Measurements from ENCODE around the gene VEGFA.

Gene VEGFA

GRCh38 chr6:43768983-43769525 is 957 bp upstream of the VEGFA start:
- H3K9me3 ChIP-seq (ENCODE audit: control insufficient read depth, insufficient read depth, low read depth, low read length): no peaks in the 10 kb centered on the region
- H3K4me1 ChIP-seq (ENCODE audit: control insufficient read depth, insufficient read depth, low read length): peaks cover 40% of the 10 kb centered on the region
- no peak overlapping the region for H3K4me3 ChIP-seq (ENCODE audit: low read depth, low read length)
- H3K27ac ChIP-seq (ENCODE audit: low read depth, low read length): no peak overlapping the region
- H3K9ac ChIP-seq (ENCODE audit: low read length): no peak overlapping the region
- peaks cover 5% of the 10 kb centered on the region; the same call in 1 of the 2 replicates for H3K27me3 ChIP-seq (ENCODE audit: control insufficient read depth, insufficient read depth, low read length)
- no peaks in the 10 kb centered on the region for H3K36me3 ChIP-seq (ENCODE audit: control insufficient read depth, insufficient read depth, low read length)

- Histone ChIP-seq H3K27ac (ENCODE audit: low read depth, low read length) (peak overlapping the region; percentile 60; the same call in 1 of the 2 replicates), H3K4me1 (ENCODE audit: control insufficient read depth, insufficient read depth, low read length) (peaks cover 49% of the 10 kb centered on the region), H3K4me3 (ENCODE audit: low read depth, low read length) (peak overlapping the region; percentile 89), H3K27me3 (ENCODE audit: control insufficient read depth, insufficient read depth, low read length) (peaks cover 5% of the 10 kb centered on the region; the same call in 1 of the 2 replicates), H3K36me3 (ENCODE audit: control insufficient read depth, insufficient read depth, low read length) (no peaks in the 10 kb centered on the region), H3K9ac (ENCODE audit: low read length) (peak overlapping the region; percentile 90), H3K9me3 (ENCODE audit: control insufficient read depth, insufficient read depth, low read depth, low read length) (no peaks in the 10 kb centered on the region)
Measured at GRCh38 chr6:43770372-43771209, 580 bp downstream of the VEGFA start.

DNA sequence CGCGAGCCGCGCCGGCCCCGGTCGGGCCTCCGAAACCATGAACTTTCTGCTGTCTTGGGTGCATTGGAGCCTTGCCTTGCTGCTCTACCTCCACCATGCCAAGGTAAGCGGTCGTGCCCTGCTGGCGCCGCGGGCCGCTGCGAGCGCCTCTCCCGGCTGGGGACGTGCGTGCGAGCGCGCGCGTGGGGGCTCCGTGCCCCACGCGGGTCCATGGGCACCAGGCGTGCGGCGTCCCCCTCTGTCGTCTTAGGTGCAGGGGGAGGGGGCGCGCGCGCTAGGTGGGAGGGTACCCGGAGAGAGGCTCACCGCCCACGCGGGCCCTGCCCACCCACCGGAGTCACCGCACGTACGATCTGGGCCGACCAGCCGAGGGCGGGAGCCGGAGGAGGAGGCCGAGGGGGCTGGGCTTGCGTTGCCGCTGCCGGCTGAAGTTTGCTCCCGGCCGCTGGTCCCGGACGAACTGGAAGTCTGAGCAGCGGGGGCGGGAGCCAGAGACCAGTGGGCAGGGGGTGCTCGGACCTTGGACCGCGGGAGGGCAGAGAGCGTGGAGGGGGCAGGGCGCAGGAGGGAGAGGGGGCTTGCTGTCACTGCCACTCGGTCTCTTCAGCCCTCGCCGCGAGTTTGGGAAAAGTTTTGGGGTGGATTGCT is 1.3 kb downstream of the VEGFA start:
- H3K27ac ChIP-seq (ENCODE audit: low read depth, low read length): peak overlapping the region; percentile 60; the same call in 1 of the 2 replicates
- H3K27me3 ChIP-seq (ENCODE audit: control insufficient read depth, insufficient read depth, low read length): peaks cover 5% of the 10 kb centered on the region; the same call in 1 of the 2 replicates
- peak overlapping the region; percentile 90 for H3K9ac ChIP-seq (ENCODE audit: low read length)
- H3K4me3 ChIP-seq (ENCODE audit: low read depth, low read length): peak overlapping the region; percentile 89
- peaks cover under 1% of the 10 kb centered on the region; the same call in 1 of the 2 replicates for H3K36me3 ChIP-seq (ENCODE audit: control insufficient read depth, insufficient read depth, low read length)
- H3K4me1 ChIP-seq (ENCODE audit: control insufficient read depth, insufficient read depth, low read length): peaks cover 47% of the 10 kb centered on the region
- H3K9me3 ChIP-seq (ENCODE audit: control insufficient read depth, insufficient read depth, low read depth, low read length): no peaks in the 10 kb centered on the region

DNA sequence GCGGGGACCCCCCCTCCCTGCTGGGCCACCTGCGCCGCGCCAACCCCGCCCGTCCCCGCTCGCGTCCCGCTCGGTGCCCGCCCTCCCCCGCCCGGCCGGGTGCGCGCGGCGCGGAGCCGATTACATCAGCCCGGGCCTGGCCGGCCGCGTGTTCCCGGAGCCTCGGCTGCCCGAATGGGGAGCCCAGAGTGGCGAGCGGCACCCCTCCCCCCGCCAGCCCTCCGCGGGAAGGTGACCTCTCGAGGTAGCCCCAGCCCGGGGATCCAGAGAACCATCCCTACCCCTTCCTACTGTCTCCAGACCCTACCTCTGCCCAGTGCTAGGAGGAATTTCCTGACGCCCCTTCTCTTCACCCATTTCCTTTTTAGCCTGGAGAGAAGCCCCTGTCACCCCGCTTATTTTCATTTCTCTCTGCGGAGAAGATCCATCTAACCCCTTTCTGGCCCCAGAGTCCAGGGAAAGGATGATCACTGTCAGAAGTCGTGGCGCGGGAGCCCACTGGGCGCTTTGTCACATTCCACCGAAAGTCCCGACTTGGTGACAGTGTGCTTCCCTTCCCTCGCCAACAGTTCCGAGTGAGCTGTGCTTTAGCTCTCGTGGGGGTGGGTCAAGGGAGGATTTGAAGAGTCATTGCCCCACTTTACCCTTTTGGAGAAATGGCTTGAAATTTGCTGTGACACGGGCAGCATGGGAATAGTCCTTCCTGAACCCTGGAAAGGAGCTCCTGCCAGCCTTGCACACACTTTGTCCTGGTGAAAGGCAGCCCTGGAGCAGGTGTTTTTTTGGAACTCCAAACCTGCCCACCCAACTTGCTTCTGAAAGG is 2.1 kb downstream of the VEGFA start:
- H3K27me3 ChIP-seq (ENCODE audit: control insufficient read depth, insufficient read depth, low read length): no peaks in the 10 kb centered on the region
- peaks cover 8% of the 10 kb centered on the region for H3K36me3 ChIP-seq (ENCODE audit: control insufficient read depth, insufficient read depth, low read length)
- peak overlapping the region; percentile 90 for H3K9ac ChIP-seq (ENCODE audit: low read length)
- no peaks in the 10 kb centered on the region for H3K9me3 ChIP-seq (ENCODE audit: control insufficient read depth, insufficient read depth, low read depth, low read length)
- H3K4me3 ChIP-seq (ENCODE audit: low read depth, low read length): peak overlapping the region; percentile 89
- peak overlapping the region; percentile 59 for H3K27ac ChIP-seq (ENCODE audit: low read depth, low read length)
- H3K4me1 ChIP-seq (ENCODE audit: control insufficient read depth, insufficient read depth, low read length): peaks cover 39% of the 10 kb centered on the region

GRCh38 chr6:43772681-43773049 is 2.7 kb downstream of the VEGFA start:
- Histone ChIP-seq H3K36me3 (ENCODE audit: control insufficient read depth, insufficient read depth, low read length) (peaks cover 14% of the 10 kb centered on the region), H3K27ac (ENCODE audit: low read depth, low read length) (peak overlapping the region; percentile 59; the same call in 1 of the 2 replicates), H3K4me1 (ENCODE audit: control insufficient read depth, insufficient read depth, low read length) (peaks cover 35% of the 10 kb centered on the region)

GRCh38 chr6:43773050-43773979 is 3.3 kb downstream of the VEGFA start:
- H3K4me1 ChIP-seq (ENCODE audit: control insufficient read depth, insufficient read depth, low read length): peaks cover 35% of the 10 kb centered on the region
- H3K27me3 ChIP-seq (ENCODE audit: control insufficient read depth, insufficient read depth, low read length): no peaks in the 10 kb centered on the region
- H3K9me3 ChIP-seq (ENCODE audit: control insufficient read depth, insufficient read depth, low read depth, low read length): no peaks in the 10 kb centered on the region
- H3K9ac ChIP-seq (ENCODE audit: low read length): peak overlapping the region; percentile 3
- peak overlapping the region; percentile 89 for H3K4me3 ChIP-seq (ENCODE audit: low read depth, low read length)
- H3K36me3 ChIP-seq (ENCODE audit: control insufficient read depth, insufficient read depth, low read length): peaks cover 20% of the 10 kb centered on the region
- H3K27ac ChIP-seq (ENCODE audit: low read depth, low read length): no peak overlapping the region

More at GRCh38 chr6:43772681-43773049, 2.7 kb downstream of the VEGFA start:
- Histone ChIP-seq H3K9ac (ENCODE audit: low read length) (peak overlapping the region; percentile 90), H3K4me3 (ENCODE audit: low read depth, low read length) (peak overlapping the region; percentile 89), H3K27me3 (ENCODE audit: control insufficient read depth, insufficient read depth, low read length) (no peaks in the 10 kb centered on the region), H3K9me3 (ENCODE audit: control insufficient read depth, insufficient read depth, low read depth, low read length) (no peaks in the 10 kb centered on the region)

GRCh38 chr6:43773980-43774775 is 4.2 kb downstream of the VEGFA start:
- Histone ChIP-seq H3K9me3 (ENCODE audit: control insufficient read depth, insufficient read depth, low read depth, low read length) (no peaks in the 10 kb centered on the region), H3K27ac (ENCODE audit: low read depth, low read length) (no peak overlapping the region), H3K27me3 (ENCODE audit: control insufficient read depth, insufficient read depth, low read length) (no peaks in the 10 kb centered on the region), H3K36me3 (ENCODE audit: control insufficient read depth, insufficient read depth, low read length) (peaks cover 29% of the 10 kb centered on the region), H3K9ac (ENCODE audit: low read length) (no peak overlapping the region), H3K4me1 (ENCODE audit: control insufficient read depth, insufficient read depth, low read length) (peaks cover 34% of the 10 kb centered on the region), H3K4me3 (ENCODE audit: low read depth, low read length) (peak overlapping the region; percentile 8; the same call in 1 of the 2 replicates)

DNA sequence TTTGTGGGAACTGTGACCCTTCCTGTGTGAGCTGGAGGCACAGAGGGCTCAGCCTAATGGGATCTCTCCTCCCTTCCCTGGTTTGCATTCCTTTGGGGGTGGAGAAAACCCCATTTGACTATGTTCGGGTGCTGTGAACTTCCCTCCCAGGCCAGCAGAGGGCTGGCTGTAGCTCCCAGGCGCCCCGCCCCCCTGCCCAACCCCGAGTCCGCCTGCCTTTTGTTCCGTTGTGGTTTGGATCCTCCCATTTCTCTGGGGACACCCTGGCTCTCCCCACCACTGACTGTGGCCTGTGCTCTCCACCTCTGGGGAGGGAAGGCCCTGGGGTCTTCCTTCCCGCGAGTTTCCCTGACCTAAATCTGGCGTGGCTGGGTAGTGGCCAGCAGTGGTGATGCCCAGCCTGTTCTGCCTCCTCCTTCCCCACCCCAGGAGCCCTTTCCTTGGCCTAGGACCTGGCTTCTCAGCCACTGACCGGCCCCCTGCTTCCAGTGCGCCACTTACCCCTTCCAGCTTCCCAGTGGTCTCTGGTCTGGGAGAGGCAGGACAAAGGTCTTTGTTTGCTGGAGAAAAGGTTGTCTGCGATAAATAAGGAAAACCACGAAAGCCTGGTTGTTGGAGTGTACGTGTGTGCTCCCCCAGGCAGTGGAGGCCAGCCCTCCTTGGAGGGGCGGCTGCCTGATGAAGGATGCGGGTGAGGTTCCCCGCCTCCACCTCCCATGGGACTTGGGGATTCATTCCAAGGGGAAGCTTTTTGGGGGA is 4.9 kb downstream of the VEGFA start:
- Histone ChIP-seq H3K9me3 (ENCODE audit: control insufficient read depth, insufficient read depth, low read depth, low read length) (no peaks in the 10 kb centered on the region), H3K9ac (ENCODE audit: low read length) (no peak overlapping the region), H3K4me3 (ENCODE audit: low read depth, low read length) (peak overlapping the region; percentile 20), H3K27me3 (ENCODE audit: control insufficient read depth, insufficient read depth, low read length) (no peaks in the 10 kb centered on the region), H3K4me1 (ENCODE audit: control insufficient read depth, insufficient read depth, low read length) (peaks cover 32% of the 10 kb centered on the region), H3K27ac (ENCODE audit: low read depth, low read length) (no peak overlapping the region), H3K36me3 (ENCODE audit: control insufficient read depth, insufficient read depth, low read length) (peaks cover 37% of the 10 kb centered on the region)

DNA sequence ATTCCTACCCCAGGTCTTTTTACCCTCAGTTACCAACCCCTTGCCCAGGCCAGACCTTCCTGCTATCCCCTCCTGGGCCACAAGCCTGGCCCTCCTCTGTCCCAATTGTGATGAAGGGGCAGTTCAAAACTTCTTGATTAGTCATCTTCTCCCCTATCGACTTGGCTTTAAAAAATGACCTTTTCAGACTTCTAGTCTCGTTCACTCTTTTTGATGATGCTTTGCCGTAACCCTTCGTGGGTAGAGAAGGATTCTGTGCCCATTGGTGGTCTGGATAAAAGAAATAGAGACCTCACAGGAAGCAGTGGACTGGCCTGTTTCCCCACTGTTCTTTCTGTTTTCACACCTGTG is 5.5 kb downstream of the VEGFA start:
- H3K4me3 ChIP-seq (ENCODE audit: low read depth, low read length): no peak overlapping the region
- no peaks in the 10 kb centered on the region for H3K27me3 ChIP-seq (ENCODE audit: control insufficient read depth, insufficient read depth, low read length)
- no peak overlapping the region for H3K27ac ChIP-seq (ENCODE audit: low read depth, low read length)

More for the DNA sequence above, 5.5 kb downstream of the VEGFA start:
- no peak overlapping the region for H3K9ac ChIP-seq (ENCODE audit: low read length)
- peaks cover 42% of the 10 kb centered on the region for H3K36me3 ChIP-seq (ENCODE audit: control insufficient read depth, insufficient read depth, low read length)
- H3K4me1 ChIP-seq (ENCODE audit: control insufficient read depth, insufficient read depth, low read length): peaks cover 32% of the 10 kb centered on the region
- no peaks in the 10 kb centered on the region for H3K9me3 ChIP-seq (ENCODE audit: control insufficient read depth, insufficient read depth, low read depth, low read length)

Measured in HUES6 (cell line).